ENCODE data around the gene CYRIA. TPM values are rescaled to one million over a fixed set of nuclear protein-coding genes. Genes with fewer than 3 reads are reported as not detected.
A peak's percentile ranks its signal among the peaks of the same experiment; 100 is the strongest.

CYRIA gene
- total RNA-seq, 2 donors from 2014 or later: 4.4 to 5.3 TPM

GRCh38 chr2:16629770-16630169 lies 35.9 kb downstream of the CYRIA start:
- ATAC-seq: no peak
- no peak for TF ChIP-seq POLR2A (IDR thresholded peaks at IDR 0.05)
- TF ChIP-seq CTCF (IDR thresholded peaks at IDR 0.05): no peak
- intact Hi-C loops (cut with DNase I): no loop called here
- no peak overlapping the region for H3K4me3 ChIP-seq
- H3K27ac ChIP-seq: no peak overlapping the region
- H3K4me1 ChIP-seq: peaks cover 10% of the 10 kb centered on the region
- 86 to 93% methylated on average over 6 of the region's 6 CpGs for whole genome bisulfite sequencing, 2 donors
- DNase-seq: no peak
- H3K9me3 ChIP-seq: no peaks in the 10 kb centered on the region
- no peaks in the 10 kb centered on the region for H3K36me3 ChIP-seq (replicated peaks in 1 of 2; ENCODE audit: insufficient read depth in 1 of 2, low read depth in 2 of 2)
- no peaks in the 10 kb centered on the region for H3K27me3 ChIP-seq

- peaks cover 11% of the 10 kb centered on the region for H3K4me1 ChIP-seq
- 71 to 80% methylated on average over 5 of the region's 5 CpGs for WGBS, 2 donors
- intact Hi-C loops (cut with DNase I): no loop called here
These were observed 36.6 kb downstream of the CYRIA start for GRCh38 chr2:16629044-16629443.

GRCh38 chr2:16628314-16628713 lies 37.3 kb downstream of the CYRIA start:
- intact Hi-C loops (cut with DNase I): no loop called here
- 65 to 69% methylated on average over 6 of the region's 6 CpGs for WGBS, 2 donors
- no peak for ATAC-seq

More at GRCh38 chr2:16629044-16629443, 36.6 kb downstream of the CYRIA start:
- Histone ChIP-seq H3K4me3 (no peak overlapping the region), H3K9me3 (no peaks in the 10 kb centered on the region), H3K27ac (no peak overlapping the region), H3K36me3 (replicated peaks in 1 of 2; ENCODE audit: insufficient read depth in 1 of 2, low read depth in 2 of 2) (no peaks in the 10 kb centered on the region), H3K27me3 (no peaks in the 10 kb centered on the region)
- TF ChIP-seq CTCF (IDR thresholded peaks at IDR 0.05) (no peak), POLR2A (IDR thresholded peaks at IDR 0.05) (no peak)
- no peak for ATAC-seq
- no peak for DNase-seq

GRCh38 chr2:16626997-16627605 lies 38.5 kb downstream of the CYRIA start:
- Histone ChIP-seq H3K27me3 (no peaks in the 10 kb centered on the region), H3K27ac (peak overlapping the region in 1 of 4 donors; percentile 78), H3K36me3 (replicated peaks in 1 of 2; ENCODE audit: insufficient read depth in 1 of 2, low read depth in 2 of 2) (no peaks in the 10 kb centered on the region), H3K9me3 (no peaks in the 10 kb centered on the region), H3K4me3 (no peak overlapping the region), H3K4me1 (peaks cover 11% of the 10 kb centered on the region)
- ATAC-seq (no peak), DNase-seq (no peak)
- no peak for TF ChIP-seq POLR2A (IDR thresholded peaks at IDR 0.05)
- no peak for TF ChIP-seq CTCF (IDR thresholded peaks at IDR 0.05)
- intact Hi-C loops (cut with DNase I): no loop called here
- 70 to 78% methylated on average over 6 of the region's 6 CpGs for WGBS, 2 donors

More at GRCh38 chr2:16628314-16628713, 37.3 kb downstream of the CYRIA start:
- DNase-seq: no peak
- Histone ChIP-seq H3K36me3 (replicated peaks in 1 of 2; ENCODE audit: insufficient read depth in 1 of 2, low read depth in 2 of 2) (no peaks in the 10 kb centered on the region), H3K27me3 (no peaks in the 10 kb centered on the region), H3K27ac (no peak overlapping the region), H3K4me1 (peaks cover 11% of the 10 kb centered on the region), H3K9me3 (no peaks in the 10 kb centered on the region), H3K4me3 (no peak overlapping the region)
- TF ChIP-seq POLR2A (IDR thresholded peaks at IDR 0.05) (no peak), CTCF (IDR thresholded peaks at IDR 0.05) (no peak)

GRCh38 chr2:16626497-16626896 lies 39.1 kb downstream of the CYRIA start:
- intact Hi-C loops (cut with DNase I): no loop called here
- no peaks in the 10 kb centered on the region for H3K36me3 ChIP-seq (replicated peaks in 1 of 2; ENCODE audit: insufficient read depth in 1 of 2, low read depth in 2 of 2)
- ATAC-seq (peak; percentile 21), DNase-seq (peak in 1 of 4 donors; percentile 42)
- no peak for TF ChIP-seq POLR2A (IDR thresholded peaks at IDR 0.05)
- TF ChIP-seq CTCF (IDR thresholded peaks at IDR 0.05): no peak
- peak overlapping the region in 1 of 4 donors; percentile 78 for H3K27ac ChIP-seq
- peaks cover 11% of the 10 kb centered on the region for H3K4me1 ChIP-seq
- no peak overlapping the region for H3K4me3 ChIP-seq
- H3K9me3 ChIP-seq: no peaks in the 10 kb centered on the region
- no peaks in the 10 kb centered on the region for H3K27me3 ChIP-seq
- 57 to 79% methylated on average over 3 of the region's 3 CpGs for WGBS, 2 donors

All from body of pancreas (tissue), 4 donors.